ENCODE data around the gene TRIM13. TPM values are rescaled to one million over a fixed set of nuclear protein-coding genes. Genes with fewer than 3 reads are reported as not detected.
"Not testable (repeated sequence)": the region's sequence is repeated elsewhere in the genome, so short reads cannot be mapped to it uniquely, and the experiment has no call there.

TRIM13 gene
- total RNA-seq, 3 donors from 2014 or later (not counting 1 experiment from before 2014, with no cell fraction given): 18.9 to 22.1 (median 20.6) TPM

DNA sequence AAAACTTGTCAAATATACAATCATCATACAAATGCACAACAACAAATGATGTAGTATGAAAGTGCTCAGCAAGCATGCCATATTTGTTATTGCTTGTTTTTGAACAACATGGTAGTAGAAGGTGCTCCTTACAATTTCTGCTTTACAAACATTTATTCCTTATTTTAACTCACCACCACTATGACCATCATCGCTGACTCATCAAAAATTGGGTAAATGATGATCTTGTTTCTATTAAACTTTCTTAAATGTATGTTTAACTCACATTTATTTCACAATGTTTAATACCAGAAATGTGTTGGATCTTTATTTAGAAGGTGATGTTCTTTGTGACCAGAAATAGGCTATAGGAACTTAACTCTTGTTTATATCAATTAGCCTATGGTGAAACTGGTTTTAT lies 63.9 kb downstream of the TRIM13 start:
- Histone ChIP-seq H3K4me3 (ENCODE audit: low read length) (no peak overlapping the region), H3K9me3 (ENCODE audit: control insufficient read depth, insufficient read depth, low read length) (no peaks in the 10 kb centered on the region), H3K4me1 (ENCODE audit: control insufficient read depth, insufficient read depth, low read length) (no peaks in the 10 kb centered on the region), H3K36me3 (ENCODE audit: control insufficient read depth, insufficient read depth, low read length) (peaks cover 8% of the 10 kb centered on the region), H3K27me3 (ENCODE audit: control insufficient read depth, insufficient read depth, low read length) (no peaks in the 10 kb centered on the region), H3K27ac (ENCODE audit: low read length) (no peak overlapping the region)
- H3K27ac Mint-ChIP-seq: no peak overlapping the region
- H3K27me3 Mint-ChIP-seq (ENCODE audit: low read depth in 2 of 2): no peaks in the 10 kb centered on the region
- no peak overlapping the region for H3K4me3 Mint-ChIP-seq
- peaks cover 7 to 12% of the 10 kb centered on the region in 2 donors for H3K4me1 Mint-ChIP-seq
- no peak for DNase-seq
- TF ChIP-seq CTCF (IDR thresholded peaks at IDR 0.05): no peak
- no CpG with 5 or more reads among the region's 1 CpG for WGBS (ENCODE audit: insufficient coverage)
- intact Hi-C loops (cut with micrococcal nuclease): no loop called here
- no peaks in the 10 kb centered on the region for H3K36me3 Mint-ChIP-seq
- no peak for ATAC-seq
- no peaks in the 10 kb centered on the region for H3K9me3 Mint-ChIP-seq

GRCh38 chr13:50062336-50062735 lies 65.5 kb downstream of the TRIM13 start:
- H3K27ac ChIP-seq (ENCODE audit: low read length); ATAC-seq; H3K36me3 Mint-ChIP-seq; H3K9me3 ChIP-seq (ENCODE audit: control insufficient read depth, insufficient read depth, low read length); H3K9me3 Mint-ChIP-seq; H3K27me3 Mint-ChIP-seq (ENCODE audit: low read depth in 2 of 2); intact Hi-C loops (cut with micrococcal nuclease); H3K4me3 Mint-ChIP-seq; H3K4me3 ChIP-seq (ENCODE audit: low read length); H3K27me3 ChIP-seq (ENCODE audit: control insufficient read depth, insufficient read depth, low read length); H3K4me1 ChIP-seq (ENCODE audit: control insufficient read depth, insufficient read depth, low read length); DNase-seq; H3K27ac Mint-ChIP-seq: not testable (repeated sequence)
- WGBS (ENCODE audit: insufficient coverage): 99% methylated on average over 6 of the region's 7 CpGs
- peaks cover 16% of the 10 kb centered on the region for H3K36me3 ChIP-seq (ENCODE audit: control insufficient read depth, insufficient read depth, low read length)
- peaks cover 5 to 14% of the 10 kb centered on the region in 2 donors for H3K4me1 Mint-ChIP-seq

DNA sequence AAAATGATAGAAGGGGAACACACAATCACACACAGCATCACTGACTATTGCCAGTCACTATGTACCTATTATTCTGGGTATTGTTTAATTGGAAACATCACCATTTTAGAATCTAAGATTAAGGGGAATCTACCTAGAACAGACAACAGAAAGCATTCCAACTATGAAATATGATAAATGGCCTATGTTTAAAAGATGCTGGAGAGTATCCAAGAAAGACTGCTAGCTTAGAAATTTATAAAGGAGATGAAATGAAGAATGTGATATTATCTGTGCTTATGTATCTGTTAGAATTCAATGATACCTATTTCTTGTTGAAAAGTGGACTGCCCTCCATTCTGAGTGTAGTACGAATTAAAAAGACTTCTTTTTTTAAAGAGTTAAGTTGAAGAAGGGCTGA lies 68.9 kb downstream of the TRIM13 start:
- Histone ChIP-seq H3K36me3 (ENCODE audit: control insufficient read depth, insufficient read depth, low read length) (peaks cover 24% of the 10 kb centered on the region), H3K4me3 (ENCODE audit: low read length) (no peak overlapping the region), H3K9me3 (ENCODE audit: control insufficient read depth, insufficient read depth, low read length) (no peaks in the 10 kb centered on the region), H3K27ac (ENCODE audit: low read length) (no peak overlapping the region), H3K27me3 (ENCODE audit: control insufficient read depth, insufficient read depth, low read length) (no peaks in the 10 kb centered on the region), H3K4me1 (ENCODE audit: control insufficient read depth, insufficient read depth, low read length) (no peaks in the 10 kb centered on the region)
- Mint-ChIP-seq H3K4me1 (peaks cover 27 to 32% of the 10 kb centered on the region in 2 donors), H3K4me3 (no peak overlapping the region), H3K36me3 (no peaks in the 10 kb centered on the region), H3K27me3 (ENCODE audit: low read depth in 2 of 2) (no peaks in the 10 kb centered on the region), H3K27ac (peak overlapping the region; percentile 54 to 86), H3K9me3 (no peaks in the 10 kb centered on the region)
- WGBS (ENCODE audit: insufficient coverage): 100% methylated on average over 1 of the region's 1 CpG
- no peak for TF ChIP-seq CTCF (IDR thresholded peaks at IDR 0.05)
- no peak for DNase-seq
- intact Hi-C loops (cut with micrococcal nuclease): no loop called here
- no peak for ATAC-seq

Other genes with a start within 250 kb of the TRIM13 start
- gene KPNA3, start 204.4 kb upstream of the TRIM13 start, total RNA-seq: 10 to 100 TPM; 27.8 to 35.5 (median 29.8) TPM
- gene SPRYD7, start 60.7 kb upstream of the TRIM13 start, total RNA-seq: 1 to 10 TPM; 3.0 to 6.2 (median 4.4) TPM
- gene KCNRG, start 18.4 kb downstream of the TRIM13 start, total RNA-seq: 1 to 10 TPM in 1 of 3 donors, under 1 TPM in 2; 0.43 to 1.0 (median 0.61) TPM